CD4-positive, alpha-beta T cell (primary cell): Measurements from ENCODE around the gene TCAP. TPM values are rescaled to one million over a fixed set of nuclear protein-coding genes. Genes with fewer than 3 reads are reported as not detected.

Experiments
- ATAC-seq: fragments of 200-7000 bp; cut with Tn5 transposase; one replicate; pipeline ENCODE4 v1.10.0; 2022; ENCODE audit warnings: mild to moderate bottlenecking; ENCODE audit not compliant: poor library complexity
- CTCF ChIA-PET: fragments of 350-600 bp; sonication (Branson Sonifier 250); formaldehyde crosslinking; loops from one replicate; lab custom pipeline; 2021; ENCODE audit warnings: antibody characterized with exemption, inconsistent platforms; lab: Charles Lee
- POLR2A ChIA-PET: fragments of 350-600 bp; sonication (Branson Sonifier 250); formaldehyde crosslinking; loops from one replicate; lab custom pipeline; 2021; ENCODE audit warnings: antibody characterized with exemption, inconsistent platforms; lab: Charles Lee
- DNase-seq, 14 experiments: peaks; one replicate each; pipeline ENCODE4 v3.0.0-alpha.2; 2013 to 2020; ENCODE audit warnings: mixed read lengths in 2 of 14
- H3K27ac ChIP-seq, 2 donors: one replicate each; pipeline versions ENCODE4 v1.5.1 to v1.7.0; 2013; ENCODE audit warnings: low read length in 2 of 2, low read depth in 1 of 2, mild to moderate bottlenecking in 1 of 2
- H3K27me3 ChIP-seq, 2 experiments: 1 replicate in 1 of 2; 2 replicates in 1 of 2; pipeline versions ENCODE4 v1.6.1 to v1.7.0; 2013; ENCODE audit warnings: low read length in 2 of 2, control low read depth in 1 of 2, mild to moderate bottlenecking in 1 of 2, moderate library complexity in 1 of 2; ENCODE audit not compliant: insufficient read depth in 2 of 2, control insufficient read depth in 1 of 2
- H3K36me3 ChIP-seq: one replicate; pipeline ENCODE4 v1.6.1; 2013; ENCODE audit warnings: low read length, control low read depth; ENCODE audit not compliant: insufficient read depth
- H3K4me1 ChIP-seq: one replicate; pipeline ENCODE4 v1.6.1; 2013; ENCODE audit warnings: low read length, control low read depth; ENCODE audit not compliant: insufficient read depth
- H3K4me3 ChIP-seq: one replicate; pipeline ENCODE4 v1.5.1; 2013; ENCODE audit warnings: mild to moderate bottlenecking, low read length, moderate library complexity
- H3K9me3 ChIP-seq, 2 experiments: 1 replicate in 1 of 2; 2 replicates in 1 of 2; pipeline versions ENCODE4 v1.6.1 to v1.7.0; 2013; ENCODE audit warnings: low read length in 2 of 2, mild to moderate bottlenecking in 2 of 2, control low read depth in 1 of 2, moderate library complexity in 1 of 2; ENCODE audit not compliant: control insufficient read depth in 1 of 2, insufficient read depth in 1 of 2
- H3K27ac Mint-ChIP-seq: one replicate; pipeline ENCODE4 v1.8.0; 2020; ENCODE audit warnings: mixed read lengths
- H3K27me3 Mint-ChIP-seq: one replicate; pipeline ENCODE4 v1.8.0; 2021; ENCODE audit warnings: mixed read lengths
- H3K36me3 Mint-ChIP-seq: one replicate; pipeline ENCODE4 v1.8.0; 2021; ENCODE audit warnings: low read depth, mixed read lengths
- H3K4me1 Mint-ChIP-seq: one replicate; pipeline ENCODE4 v1.8.0; 2021; ENCODE audit warnings: low read depth, mixed read lengths
- H3K4me3 Mint-ChIP-seq: one replicate; pipeline ENCODE4 v1.8.0; 2020; ENCODE audit warnings: mild to moderate bottlenecking, mixed read lengths
- H3K9me3 Mint-ChIP-seq: one replicate; pipeline ENCODE4 v1.8.0; 2020; ENCODE audit warnings: mixed read lengths
- intact Hi-C, 2 experiments: fragments of 100-400 bp; cut with DNase I in 1 of 2; cut with micrococcal nuclease in 1 of 2; formaldehyde crosslinking; loops; one replicate each; pipeline versions ENCODE4 v1.15.1 to v1.9.0; 2023 to 2025; cut with DNase I, micrococcal nuclease
- total RNA-seq, 174 experiments: library from RNA in 2 of 174; stranded (reverse) in 2 of 174; gene quantifications; one replicate each; pipeline ENCODE4 v1.2.3 and lab custom pipeline; 2021 to 2026
- TF ChIP-seq, protein P1 (sequence below): fragments of 200-600 bp; IDR thresholded peaks from one replicate; pipeline ENCODE4 v1.8.0; 2022; ENCODE audit warnings: antibody characterized with exemption, mild to moderate bottlenecking

Gene TCAP
- total RNA-seq, 2 experiments from 2014 or later: 6.4 TPM

DNA sequence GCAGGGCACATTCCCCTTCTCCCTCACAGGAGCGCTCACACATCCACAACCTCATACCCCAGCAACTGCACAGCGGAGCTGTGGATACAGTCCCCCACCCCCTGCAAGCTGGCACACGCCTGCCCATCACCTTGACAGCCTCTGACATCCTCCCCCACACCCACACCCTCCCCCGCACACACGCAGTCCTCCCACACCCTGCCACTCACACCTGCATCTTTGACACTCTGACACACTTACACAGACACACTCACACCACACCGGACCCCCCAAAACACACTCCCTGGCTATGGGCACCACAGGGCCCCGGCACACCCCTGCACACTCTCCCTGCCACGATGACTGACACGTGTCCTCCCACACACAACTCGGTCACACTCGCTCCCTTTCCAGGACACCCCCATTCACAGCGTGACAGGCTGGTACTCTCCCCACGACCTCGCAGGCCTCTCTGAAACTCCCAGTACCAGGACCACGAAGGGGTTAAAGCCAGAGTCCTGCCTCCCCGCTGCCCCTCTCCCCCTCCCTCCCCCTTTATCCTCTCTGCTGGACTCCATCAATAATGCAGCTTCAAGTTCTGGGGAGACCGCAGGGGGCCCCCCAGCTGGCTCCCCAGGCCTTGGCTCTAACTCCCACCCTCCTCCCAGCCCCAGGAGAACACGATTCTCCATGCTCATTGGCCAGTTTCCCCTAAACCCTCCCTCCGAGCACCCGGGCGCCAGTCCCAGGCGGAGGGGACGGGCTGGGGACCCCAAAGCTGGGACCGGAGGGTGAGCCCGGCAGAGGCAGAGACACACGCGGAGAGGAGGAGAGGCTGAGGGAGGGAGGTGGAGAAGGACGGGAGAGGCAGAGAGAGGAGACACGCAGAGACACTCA is 38.7 kb upstream of the TCAP start, which contains the start of gene PPP1R1B:
TSS of gene PPP1R1B (plus strand) at position 782 of the 876 bp plus-strand sequence. CDS start 441 bp downstream, outside the sequence.
- no peak within 1 kb of the TSS for H3K27ac ChIP-seq
- peaks cover 0 to 7% of the 10 kb centered on the region in 2 experiments for H3K9me3 ChIP-seq
- H3K4me3 ChIP-seq: peak within 1 kb of the TSS; percentile 19
- POLR2A ChIA-PET: no interaction called here
- no peak within 1 kb of the TSS for H3K4me3 Mint-ChIP-seq
- H3K36me3 ChIP-seq: no peaks in the 10 kb centered on the region
- intact Hi-C loops: loop anchor here in 1 of 2 experiments (10.0 kb wide), 1 partner anchor 238 kb away; the partner anchor contains the start of genes IKZF3 and ZPBP2
- peaks cover 41% of the 10 kb centered on the region for H3K4me1 ChIP-seq
- H3K4me1 Mint-ChIP-seq: peaks cover 31% of the 10 kb centered on the region
- peaks cover 30 to 37% of the 10 kb centered on the region in 2 experiments for H3K27me3 ChIP-seq
- H3K9me3 Mint-ChIP-seq: no peaks in the 10 kb centered on the region
- H3K36me3 Mint-ChIP-seq: no peaks in the 10 kb centered on the region
- DNase-seq (no peak), ATAC-seq (no peak)
- CTCF ChIA-PET: no interaction called here
- H3K27me3 Mint-ChIP-seq: peaks cover 51% of the 10 kb centered on the region
- H3K27ac Mint-ChIP-seq: no peak within 1 kb of the TSS
- TF ChIP-seq, protein P1, sequence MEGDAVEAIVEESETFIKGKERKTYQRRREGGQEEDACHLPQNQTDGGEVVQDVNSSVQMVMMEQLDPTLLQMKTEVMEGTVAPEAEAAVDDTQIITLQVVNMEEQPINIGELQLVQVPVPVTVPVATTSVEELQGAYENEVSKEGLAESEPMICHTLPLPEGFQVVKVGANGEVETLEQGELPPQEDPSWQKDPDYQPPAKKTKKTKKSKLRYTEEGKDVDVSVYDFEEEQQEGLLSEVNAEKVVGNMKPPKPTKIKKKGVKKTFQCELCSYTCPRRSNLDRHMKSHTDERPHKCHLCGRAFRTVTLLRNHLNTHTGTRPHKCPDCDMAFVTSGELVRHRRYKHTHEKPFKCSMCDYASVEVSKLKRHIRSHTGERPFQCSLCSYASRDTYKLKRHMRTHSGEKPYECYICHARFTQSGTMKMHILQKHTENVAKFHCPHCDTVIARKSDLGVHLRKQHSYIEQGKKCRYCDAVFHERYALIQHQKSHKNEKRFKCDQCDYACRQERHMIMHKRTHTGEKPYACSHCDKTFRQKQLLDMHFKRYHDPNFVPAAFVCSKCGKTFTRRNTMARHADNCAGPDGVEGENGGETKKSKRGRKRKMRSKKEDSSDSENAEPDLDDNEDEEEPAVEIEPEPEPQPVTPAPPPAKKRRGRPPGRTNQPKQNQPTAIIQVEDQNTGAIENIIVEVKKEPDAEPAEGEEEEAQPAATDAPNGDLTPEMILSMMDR: no peak

DNA sequence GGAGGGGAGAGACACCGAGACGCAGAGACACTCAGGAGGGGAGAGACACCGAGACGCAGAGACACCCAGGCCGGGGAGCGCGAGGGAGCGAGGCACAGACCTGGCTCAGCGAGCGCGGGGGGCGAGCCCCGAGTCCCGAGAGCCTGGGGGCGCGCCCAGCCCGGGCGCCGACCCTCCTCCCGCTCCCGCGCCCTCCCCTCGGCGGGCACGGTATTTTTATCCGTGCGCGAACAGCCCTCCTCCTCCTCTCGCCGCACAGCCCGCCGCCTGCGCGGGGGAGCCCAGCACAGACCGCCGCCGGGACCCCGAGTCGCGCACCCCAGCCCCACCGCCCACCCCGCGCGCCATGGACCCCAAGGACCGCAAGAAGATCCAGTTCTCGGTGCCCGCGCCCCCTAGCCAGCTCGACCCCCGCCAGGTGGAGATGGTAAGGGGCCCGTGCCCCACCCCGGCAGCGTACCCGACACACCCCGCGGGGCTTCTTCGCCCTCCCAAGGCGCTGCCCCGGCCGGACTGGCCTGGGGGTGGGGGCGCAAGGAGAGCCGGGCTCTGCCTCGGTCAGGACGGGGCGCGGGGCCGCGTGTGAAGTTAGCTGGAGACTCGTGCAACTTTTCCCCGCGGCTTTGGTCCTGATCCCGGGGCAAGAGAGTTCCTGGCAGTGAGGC is 38.0 kb upstream of the TCAP start:
- Mint-ChIP-seq H3K4me3 (no peak overlapping the region), H3K36me3 (no peaks in the 10 kb centered on the region), H3K9me3 (no peaks in the 10 kb centered on the region), H3K27me3 (peaks cover 53% of the 10 kb centered on the region), H3K27ac (no peak overlapping the region), H3K4me1 (peaks cover 32% of the 10 kb centered on the region)
- Histone ChIP-seq H3K36me3 (no peaks in the 10 kb centered on the region), H3K9me3 (peaks cover 0 to 7% of the 10 kb centered on the region in 2 experiments), H3K4me3 (peak overlapping the region; percentile 19), H3K4me1 (peaks cover 37% of the 10 kb centered on the region), H3K27ac (no peak overlapping the region), H3K27me3 (peaks cover 30 to 40% of the 10 kb centered on the region in 2 experiments)
- no peak for ATAC-seq
- DNase-seq: no peak
- ChIA-PET CTCF (no interaction called here), POLR2A (interaction anchor here (1.1 kb wide), 1 partner anchor 10 kb away, joined by 5 read pairs; the partner anchor contains the start of gene STARD3)
- TF ChIP-seq, protein P1: no peak
- intact Hi-C loops: loop anchor here in 1 of 2 experiments (10.0 kb wide), 1 partner anchor 238 kb away; the partner anchor contains the start of genes IKZF3 and ZPBP2
